PC-3 (cell line): ENCODE data around the gene SLC17A2.

Experiments used
- EZH2 ChIP-seq: fragments of 300-600 bp; sonication (generic); IDR thresholded peaks from one replicate; pipeline ENCODE4 v1.6.1; 2017; ENCODE audit warnings: antibody characterized with exemption, mild to moderate bottlenecking, low read length; ENCODE audit not compliant: unreplicated experiment
- EZH2phosphoT487 ChIP-seq: fragments of 300-600 bp; sonication (generic); IDR thresholded peaks from 2 replicates; pipeline ENCODE4 v1.6.1; 2018; ENCODE audit warnings: mild to moderate bottlenecking, antibody characterized with exemption, low read length, borderline replicate concordance
- TF ChIP-seq, protein P1 (sequence below): fragments of 300-600 bp; sonication (generic); conservative IDR thresholded peaks from 2 replicates; pipeline ENCODE4 v1.5.1; 2017; ENCODE audit warnings: antibody characterized with exemption, low read depth, mild to moderate bottlenecking, low read length

DNA sequence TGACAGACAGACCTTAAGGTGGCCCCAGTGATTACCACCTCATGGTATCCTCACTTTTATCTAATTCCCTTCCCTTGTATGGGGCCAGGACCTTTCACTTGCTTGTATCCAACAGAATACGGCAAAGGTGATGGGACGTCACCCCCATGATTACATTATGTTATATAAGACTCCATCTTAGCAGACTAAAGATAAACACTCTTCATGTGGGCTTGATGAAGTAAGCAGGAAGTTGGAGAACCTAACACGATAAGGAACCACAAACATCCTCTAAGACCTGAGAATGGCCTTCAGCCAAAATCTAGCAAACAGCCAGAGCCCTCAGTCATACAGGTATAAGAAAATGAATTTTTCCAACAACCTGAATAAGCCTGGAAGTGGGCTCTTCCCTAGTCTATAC is 64.5 kb downstream of the SLC17A2 start:
- TF ChIP-seq, protein P1, sequence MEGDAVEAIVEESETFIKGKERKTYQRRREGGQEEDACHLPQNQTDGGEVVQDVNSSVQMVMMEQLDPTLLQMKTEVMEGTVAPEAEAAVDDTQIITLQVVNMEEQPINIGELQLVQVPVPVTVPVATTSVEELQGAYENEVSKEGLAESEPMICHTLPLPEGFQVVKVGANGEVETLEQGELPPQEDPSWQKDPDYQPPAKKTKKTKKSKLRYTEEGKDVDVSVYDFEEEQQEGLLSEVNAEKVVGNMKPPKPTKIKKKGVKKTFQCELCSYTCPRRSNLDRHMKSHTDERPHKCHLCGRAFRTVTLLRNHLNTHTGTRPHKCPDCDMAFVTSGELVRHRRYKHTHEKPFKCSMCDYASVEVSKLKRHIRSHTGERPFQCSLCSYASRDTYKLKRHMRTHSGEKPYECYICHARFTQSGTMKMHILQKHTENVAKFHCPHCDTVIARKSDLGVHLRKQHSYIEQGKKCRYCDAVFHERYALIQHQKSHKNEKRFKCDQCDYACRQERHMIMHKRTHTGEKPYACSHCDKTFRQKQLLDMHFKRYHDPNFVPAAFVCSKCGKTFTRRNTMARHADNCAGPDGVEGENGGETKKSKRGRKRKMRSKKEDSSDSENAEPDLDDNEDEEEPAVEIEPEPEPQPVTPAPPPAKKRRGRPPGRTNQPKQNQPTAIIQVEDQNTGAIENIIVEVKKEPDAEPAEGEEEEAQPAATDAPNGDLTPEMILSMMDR: no peak
- TF ChIP-seq EZH2phosphoT487 (no peak), EZH2 (no peak)
